Smooth muscle cell (in vitro differentiated cells): ENCODE data around the gene ARID5B. TPM values are rescaled to one million over a fixed set of nuclear protein-coding genes. Genes with fewer than 3 reads are reported as not detected.

Experiments
- DNase-seq: peaks from one replicate; lab custom pipeline; 2025; ENCODE audit not compliant: unreplicated experiment; lab: John Stamatoyannopoulos, UW
- H2AFZ ChIP-seq: fragments of 200-600 bp; sonication (generic); 2 replicates; pipeline ENCODE4 v1.6.0; 2016; ENCODE audit warnings: antibody characterized with exemption, low read depth, mild to moderate bottlenecking
- H3F3A ChIP-seq: fragments of 200-600 bp; sonication (generic); 2 replicates; pipeline ENCODE4 v1.6.0; 2017; ENCODE audit warnings: antibody characterized with exemption, low read depth
- H3K27ac ChIP-seq: fragments of 200-600 bp; sonication (generic); 2 replicates; pipeline ENCODE4 v1.5.1; 2016; ENCODE audit warnings: low read depth, mild to moderate bottlenecking
- H3K27me3 ChIP-seq: fragments of 200-600 bp; sonication (generic); 2 replicates; pipeline ENCODE4 v1.6.1; 2016; ENCODE audit warnings: low read depth, mild to moderate bottlenecking
- H3K36me3 ChIP-seq: fragments of 200-600 bp; sonication (generic); 2 replicates; pipeline ENCODE4 v1.5.1; 2016; ENCODE audit warnings: low read depth
- H3K4me1 ChIP-seq: fragments of 200-600 bp; sonication (generic); 2 replicates; pipeline ENCODE4 v1.5.1; 2016; ENCODE audit warnings: low read depth
- H3K4me2 ChIP-seq: fragments of 200-600 bp; sonication (generic); 2 replicates; pipeline ENCODE4 v1.6.0; 2016; ENCODE audit warnings: mild to moderate bottlenecking
- H3K4me3 ChIP-seq: fragments of 200-600 bp; sonication (generic); 2 replicates; pipeline ENCODE4 v1.5.1; 2016; ENCODE audit warnings: mild to moderate bottlenecking
- H3K79me2 ChIP-seq: fragments of 200-600 bp; sonication (generic); 2 replicates; pipeline ENCODE4 v1.6.0; 2016; ENCODE audit warnings: low read depth, mild to moderate bottlenecking
- H3K9ac ChIP-seq: fragments of 200-600 bp; sonication (generic); 2 replicates; pipeline ENCODE4 v1.6.0; 2016; ENCODE audit warnings: low read depth
- H3K9me3 ChIP-seq: fragments of 200-600 bp; sonication (generic); replicated peaks from 2 replicates; pipeline ENCODE4 v1.5.1; 2016; ENCODE audit warnings: low read depth
- H4K20me1 ChIP-seq: fragments of 200-600 bp; sonication (generic); 2 replicates; pipeline ENCODE4 v1.6.0; 2016; ENCODE audit warnings: low read depth
- WGBS: methylation state at CpG from one replicate; pipeline ENCODE4 v1.1.7; 2016; ENCODE audit warnings: low lambda C conversion rate; 5-methylcytosine and 5-hydroxymethylcytosine counted together
- polyA plus RNA-seq: library from polyadenylated mRNA; unstranded; fragments of >200 nt; fragmentation: Nextera tagmentation; extraction: Ambion mirVana; gene quantifications from 2 replicates; pipeline ENCODE4 v1.2.1, GENCODE V29; 2016
- total RNA-seq: library from RNA; depleted of rRNA; stranded (reverse); fragments of >200 nt; gene quantifications from 2 replicates; pipeline ENCODE4 v1.2.3, GENCODE V29; 2014
- TF ChIP-seq, protein P1 (sequence below): fragments of 200-600 bp; sonication (generic); IDR thresholded peaks from 2 replicates; pipeline ENCODE4 v1.5.1; 2017; ENCODE audit warnings: borderline replicate concordance, mild to moderate bottlenecking, antibody characterized with exemption; ENCODE audit not compliant: insufficient read depth, poor library complexity, severe bottlenecking

The ARID5B gene
- total and polyA plus RNA-seq, 2 experiments from 2014 or later: 49.0 to 67.6 TPM

DNA sequence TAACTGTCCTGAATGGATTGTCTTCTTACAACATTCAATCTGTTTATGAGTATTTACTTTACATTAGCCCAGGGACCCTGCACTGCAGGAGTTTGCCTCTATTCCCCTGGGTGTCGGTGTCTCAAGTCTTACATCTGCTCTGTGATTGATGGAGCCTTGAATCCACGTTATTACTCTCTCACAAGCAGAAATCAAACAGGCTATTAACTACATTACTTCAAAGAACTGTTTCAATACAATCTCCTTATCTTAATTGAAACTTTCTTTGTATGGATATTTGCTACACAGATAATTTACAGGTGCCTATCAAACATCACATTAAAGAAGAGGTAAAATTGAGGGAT, 3.1 kb upstream of the ARID5B start:
- peak overlapping the region; percentile 97 for H3K27ac ChIP-seq
- H4K20me1 ChIP-seq: no peaks in the 10 kb centered on the region
- DNase-seq: no peak
- H3K4me2 ChIP-seq: peak overlapping the region; percentile 95
- no peak overlapping the region for H3K9ac ChIP-seq
- peaks cover 11% of the 10 kb centered on the region for H3F3A ChIP-seq
- no peaks in the 10 kb centered on the region for H3K27me3 ChIP-seq
- no peak overlapping the region for H3K4me3 ChIP-seq
- peak overlapping the region; percentile 90 for H2AFZ ChIP-seq
- peaks cover 14% of the 10 kb centered on the region for H3K4me1 ChIP-seq
- peaks cover 17% of the 10 kb centered on the region for H3K79me2 ChIP-seq
- no peaks in the 10 kb centered on the region for H3K36me3 ChIP-seq
- 10% methylated on average over 2 of the region's 2 CpGs for WGBS
- TF ChIP-seq, protein P1, sequence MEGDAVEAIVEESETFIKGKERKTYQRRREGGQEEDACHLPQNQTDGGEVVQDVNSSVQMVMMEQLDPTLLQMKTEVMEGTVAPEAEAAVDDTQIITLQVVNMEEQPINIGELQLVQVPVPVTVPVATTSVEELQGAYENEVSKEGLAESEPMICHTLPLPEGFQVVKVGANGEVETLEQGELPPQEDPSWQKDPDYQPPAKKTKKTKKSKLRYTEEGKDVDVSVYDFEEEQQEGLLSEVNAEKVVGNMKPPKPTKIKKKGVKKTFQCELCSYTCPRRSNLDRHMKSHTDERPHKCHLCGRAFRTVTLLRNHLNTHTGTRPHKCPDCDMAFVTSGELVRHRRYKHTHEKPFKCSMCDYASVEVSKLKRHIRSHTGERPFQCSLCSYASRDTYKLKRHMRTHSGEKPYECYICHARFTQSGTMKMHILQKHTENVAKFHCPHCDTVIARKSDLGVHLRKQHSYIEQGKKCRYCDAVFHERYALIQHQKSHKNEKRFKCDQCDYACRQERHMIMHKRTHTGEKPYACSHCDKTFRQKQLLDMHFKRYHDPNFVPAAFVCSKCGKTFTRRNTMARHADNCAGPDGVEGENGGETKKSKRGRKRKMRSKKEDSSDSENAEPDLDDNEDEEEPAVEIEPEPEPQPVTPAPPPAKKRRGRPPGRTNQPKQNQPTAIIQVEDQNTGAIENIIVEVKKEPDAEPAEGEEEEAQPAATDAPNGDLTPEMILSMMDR: no peak
- H3K9me3 ChIP-seq: no peaks in the 10 kb centered on the region

DNA sequence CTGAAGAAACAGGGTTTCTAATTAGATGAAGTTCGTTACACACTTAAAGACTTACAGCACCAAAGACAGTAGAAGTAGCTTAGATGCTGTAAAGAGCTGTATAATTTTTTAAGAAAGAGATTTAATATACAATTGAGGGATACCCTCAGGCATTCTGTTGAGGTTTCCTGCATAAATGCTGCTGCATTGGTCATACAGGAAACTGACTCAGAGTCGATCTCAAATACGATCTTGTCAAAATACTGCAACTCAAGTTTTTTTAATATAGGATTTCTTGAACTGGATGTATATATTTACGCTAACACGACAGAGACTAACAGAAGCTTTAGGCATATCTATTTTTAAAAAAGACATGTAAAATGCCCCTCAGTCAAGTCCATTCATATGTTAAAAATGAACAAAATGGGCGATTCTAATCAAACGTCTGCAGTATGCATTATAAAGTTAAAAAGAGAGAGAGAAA, 2.4 kb upstream of the ARID5B start:
- Histone ChIP-seq H3K79me2 (peaks cover 18% of the 10 kb centered on the region), H3K27me3 (no peaks in the 10 kb centered on the region), H3K36me3 (no peaks in the 10 kb centered on the region), H2AFZ (peak overlapping the region; percentile 68), H3K27ac (peak overlapping the region; percentile 97), H3K4me3 (peak overlapping the region; percentile 81), H3F3A (peaks cover 17% of the 10 kb centered on the region), H3K9me3 (no peaks in the 10 kb centered on the region), H3K4me1 (peaks cover 17% of the 10 kb centered on the region), H3K9ac (peak overlapping the region; percentile 64), H4K20me1 (peaks cover 3% of the 10 kb centered on the region), H3K4me2 (peak overlapping the region; percentile 95)
- 4% methylated on average over 7 of the region's 7 CpGs for WGBS
- TF ChIP-seq, protein P1: no peak
- no peak for DNase-seq

DNA sequence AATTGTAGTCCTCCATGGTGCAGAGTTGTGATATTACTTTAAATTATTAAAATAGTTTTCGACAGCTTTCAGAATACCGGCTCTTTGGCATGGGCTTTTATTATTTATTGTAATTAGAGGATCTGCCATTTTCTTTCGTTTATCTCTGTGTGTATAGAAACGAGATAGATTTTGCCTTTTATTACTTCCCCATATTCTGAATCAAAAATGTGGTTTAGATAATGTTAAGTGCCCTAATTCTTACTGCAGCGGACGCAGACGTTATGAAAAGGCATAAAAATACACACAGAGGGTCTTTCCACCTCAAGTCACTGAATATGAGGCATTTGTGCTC, 1.9 kb upstream of the ARID5B start:
- Histone ChIP-seq H4K20me1 (peaks cover 8% of the 10 kb centered on the region), H3K36me3 (no peaks in the 10 kb centered on the region), H3K79me2 (peaks cover 23% of the 10 kb centered on the region), H3K27me3 (no peaks in the 10 kb centered on the region), H3K9me3 (no peaks in the 10 kb centered on the region), H3K4me3 (peak overlapping the region; percentile 81), H3F3A (peaks cover 22% of the 10 kb centered on the region), H3K4me1 (peaks cover 22% of the 10 kb centered on the region), H3K4me2 (peak overlapping the region; percentile 95), H3K9ac (peak overlapping the region; percentile 64), H3K27ac (peak overlapping the region; percentile 97), H2AFZ (peak overlapping the region; percentile 68)
- no peak for DNase-seq
- WGBS: 25% methylated on average over 7 of the region's 7 CpGs
- TF ChIP-seq, protein P1: no peak

DNA sequence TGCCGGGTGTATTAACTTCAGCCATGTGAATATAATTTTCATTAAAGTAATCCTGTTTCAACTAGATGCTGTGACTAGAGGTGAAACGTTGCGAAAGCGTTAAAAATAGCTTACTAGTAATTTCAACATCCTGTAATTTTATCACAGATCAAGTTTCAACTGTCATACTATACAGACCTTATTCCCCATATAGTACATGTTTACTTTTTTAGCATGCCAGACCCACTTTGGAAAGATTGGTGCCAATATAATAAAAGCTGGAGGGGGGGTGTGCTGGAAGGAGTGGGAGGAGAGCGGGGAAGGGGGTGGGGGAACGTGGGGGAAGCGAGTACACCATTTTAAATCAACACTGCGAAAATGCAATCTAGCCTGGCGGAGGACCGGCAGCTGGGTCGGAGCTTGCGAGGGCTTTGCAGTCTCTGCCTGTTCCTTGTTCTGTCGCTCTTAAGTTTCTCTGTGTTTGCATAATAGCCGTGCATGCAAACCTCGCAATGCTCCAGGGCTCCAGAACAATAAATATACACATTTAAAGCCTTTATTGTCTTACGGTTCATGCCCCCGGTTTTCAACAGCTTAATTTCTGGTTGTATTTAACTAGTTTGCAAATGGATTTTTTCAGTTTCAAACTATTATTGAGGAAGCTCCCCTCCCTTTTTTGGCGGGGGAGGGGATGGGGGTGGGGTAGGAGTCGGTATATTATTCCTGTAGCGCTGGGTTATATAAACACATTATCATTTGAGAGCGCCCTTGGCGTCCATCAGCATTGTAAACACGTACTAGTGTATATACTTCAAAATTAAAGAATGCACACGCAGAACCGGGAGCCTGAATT, 1.3 kb upstream of the ARID5B start:
- H3K27me3 ChIP-seq: no peaks in the 10 kb centered on the region
- H3K4me3 ChIP-seq: peak overlapping the region; percentile 81
- peaks cover 14% of the 10 kb centered on the region for H4K20me1 ChIP-seq
- no peaks in the 10 kb centered on the region for H3K36me3 ChIP-seq
- peak overlapping the region; percentile 97 for H3K27ac ChIP-seq
- peaks cover 27% of the 10 kb centered on the region for H3K4me1 ChIP-seq
- TF ChIP-seq, protein P1: no peak
- no peaks in the 10 kb centered on the region for H3K9me3 ChIP-seq
- peak overlapping the region; percentile 100 for H2AFZ ChIP-seq
- H3F3A ChIP-seq: peaks cover 26% of the 10 kb centered on the region
- no peak for DNase-seq
- peaks cover 29% of the 10 kb centered on the region for H3K79me2 ChIP-seq
- 2% methylated on average over 25 of the region's 25 CpGs for WGBS
- H3K9ac ChIP-seq: peak overlapping the region; percentile 99
- peak overlapping the region; percentile 95 for H3K4me2 ChIP-seq
